ENCODE data around the gene CAPN15. TPM values are rescaled to one million over a fixed set of nuclear protein-coding genes. Genes with fewer than 3 reads are reported as not detected.
A peak's percentile ranks its signal among the peaks of the same experiment; 100 is the strongest.

CAPN15 gene
- total and polyA plus RNA-seq, 8 donors = 25.4 to 75.7 (median 40.3) TPM

- intact Hi-C loops (cut with DNase I) = no loop called here
- ATAC-seq = no peak
- Histone ChIP-seq H3K36me3 (peaks cover 0 to 5% (median 5%) of the 10 kb centered on the region in 3 donors), H3K4me1 (no peaks in the 10 kb centered on the region), H3K27ac (no peak overlapping the region), H3K9me3 (no peaks in the 10 kb centered on the region), H3K27me3 (no peaks in the 10 kb centered on the region), H3K4me3 (no peak overlapping the region)
- WGBS, 2 donors = 89 to 91% methylated on average over 10 of the region's 10 CpGs
- DNase-seq = peak in 2 of 6 donors; percentile 8 to 52
- TF ChIP-seq CTCF (IDR thresholded peaks at IDR 0.05) = no peak
- FAIRE-seq = no peak
Observed at GRCh38 chr16:513950-514349, 13.6 kb upstream of the CAPN15 start.

- DNase-seq (peak in 1 of 6 donors; percentile 60), FAIRE-seq (no peak)
- 90 to 93% methylated on average over 45 of the region's 45 CpGs for whole genome bisulfite sequencing, 2 donors
Observed at GRCh38 chr16:515175-515938, 12.2 kb upstream of the CAPN15 start.

GRCh38 chr16:515939-516226 is 11.6 kb upstream of the CAPN15 start:
- DNase-seq (no peak), ATAC-seq (no peak), FAIRE-seq (no peak)
- no peak overlapping the region for H3K27ac ChIP-seq
- no peak overlapping the region for H3K4me3 ChIP-seq
- TF ChIP-seq CTCF (IDR thresholded peaks at IDR 0.05) = no peak
- peaks cover 0 to 20% (median 18%) of the 10 kb centered on the region in 3 donors for H3K36me3 ChIP-seq
- 95 to 96% methylated on average over 11 of the region's 11 CpGs for WGBS, 2 donors
- H3K27me3 ChIP-seq = no peaks in the 10 kb centered on the region
- intact Hi-C loops (cut with DNase I) = no loop called here
- H3K9me3 ChIP-seq = no peaks in the 10 kb centered on the region
- H3K4me1 ChIP-seq = no peaks in the 10 kb centered on the region

More at GRCh38 chr16:515175-515938, 12.2 kb upstream of the CAPN15 start:
- intact Hi-C loops (cut with DNase I) = no loop called here
- H3K36me3 ChIP-seq = peaks cover 0 to 16% (median 12%) of the 10 kb centered on the region in 3 donors
- H3K27me3 ChIP-seq = no peaks in the 10 kb centered on the region
- TF ChIP-seq CTCF (IDR thresholded peaks at IDR 0.05) = no peak
- H3K9me3 ChIP-seq = no peaks in the 10 kb centered on the region
- H3K27ac ChIP-seq = no peak overlapping the region
- H3K4me1 ChIP-seq = no peaks in the 10 kb centered on the region
- peak in 3 of 4 donors; percentile 23 to 69 (median 57) for ATAC-seq
- H3K4me3 ChIP-seq = no peak overlapping the region

GRCh38 chr16:516301-516700 is 11.2 kb upstream of the CAPN15 start:
- Histone ChIP-seq H3K27ac (no peak overlapping the region), H3K9me3 (no peaks in the 10 kb centered on the region), H3K4me1 (no peaks in the 10 kb centered on the region), H3K36me3 (peaks cover 0 to 20% (median 19%) of the 10 kb centered on the region in 3 donors), H3K27me3 (no peaks in the 10 kb centered on the region), H3K4me3 (no peak overlapping the region)
- ATAC-seq = no peak
- no peak for FAIRE-seq
- TF ChIP-seq CTCF (IDR thresholded peaks at IDR 0.05) = no peak
- 92 to 97% methylated on average over 8 of the region's 8 CpGs for WGBS, 2 donors
- DNase-seq = no peak
- intact Hi-C loops (cut with DNase I) = no loop called here

- H3K4me3 ChIP-seq = no peak overlapping the region
Observed at GRCh38 chr16:518858-519257, 8.7 kb upstream of the CAPN15 start.

More at GRCh38 chr16:518858-519257, 8.7 kb upstream of the CAPN15 start:
- intact Hi-C loops (cut with DNase I) = no loop called here
- Histone ChIP-seq H3K9me3 (no peaks in the 10 kb centered on the region), H3K4me1 (no peaks in the 10 kb centered on the region), H3K36me3 (peaks cover 0 to 20% (median 19%) of the 10 kb centered on the region in 3 donors), H3K27ac (no peak overlapping the region), H3K27me3 (no peaks in the 10 kb centered on the region)
- ATAC-seq (no peak), FAIRE-seq (no peak), DNase-seq (peak in 1 of 6 donors; percentile 36)
- no peak for TF ChIP-seq CTCF (IDR thresholded peaks at IDR 0.05)
- WGBS, 2 donors = 89 to 90% methylated on average over 9 of the region's 9 CpGs

All from pancreas (tissue), 10 donors.